ENCODE results near the gene WNT2B. TPM values are rescaled to one million over a fixed set of nuclear protein-coding genes. Genes with fewer than 3 reads are reported as not detected.

WNT2B gene
- total and polyA plus RNA-seq, 2 of the 8 experiments (the other 6 are each of a cell fraction or from before 2014, with no cell fraction given) = 0.33 to 2.0 TPM

- H3K18ac ChIP-seq (ENCODE audit: extremely low read depth, low read length) = no peak overlapping the region
- H2AFZ ChIP-seq (ENCODE audit: low read length) = no peak overlapping the region
- no peak overlapping the region for H4K8ac ChIP-seq (ENCODE audit: extremely low read depth, insufficient read depth, low read length)
- no peak overlapping the region for H2BK12ac ChIP-seq (ENCODE audit: low read depth, low read length)
- no peak overlapping the region for H2BK120ac ChIP-seq (replicated peaks; ENCODE audit: low read depth, low read length)
- no peak overlapping the region for H2BK5ac ChIP-seq (ENCODE audit: low read depth, low read length)
- H4K20me1 ChIP-seq (replicated peaks in 1 of 2; ENCODE audit: control insufficient read depth in 1 of 2, insufficient read depth in 2 of 2, low read length in 2 of 2) = no peaks in the 10 kb centered on the region
- no peak overlapping the region for H2BK15ac ChIP-seq (ENCODE audit: low read length)
- no peak overlapping the region for H3K4ac ChIP-seq (replicated peaks; ENCODE audit: insufficient read length, low read depth, low read length)
- H3K9me3 ChIP-seq (ENCODE audit: insufficient read depth in 2 of 2, low read depth in 1 of 2, low read length in 1 of 2) = no peaks in the 10 kb centered on the region
- H3K23ac ChIP-seq (ENCODE audit: insufficient read length) = no peak overlapping the region
- TF ChIP-seq PHF8 (conservative IDR thresholded peaks at IDR 0.05; ENCODE audit: low read depth, low read length) = no peak
- TF ChIP-seq BACH1 (IDR thresholded peaks at IDR 0.05; ENCODE audit: low read length) = no peak
- TF ChIP-seq EP300 (IDR thresholded peaks at IDR 0.05; ENCODE audit: borderline replicate concordance in 1 of 2, low read depth in 2 of 2, low read length in 2 of 2) = no peak
- TF ChIP-seq RXRA (IDR thresholded peaks at IDR 0.05; ENCODE audit: insufficient read depth, low read depth, low read length) = no peak
- TF ChIP-seq SIN3A (conservative IDR thresholded peaks at IDR 0.05 in 1 of 2, IDR thresholded peaks at IDR 0.05 in 1 of 2; ENCODE audit: low read depth in 1 of 2, low read length in 2 of 2) = no peak
- TF ChIP-seq CHD2 (IDR thresholded peaks at IDR 0.05; ENCODE audit: low read length) = no peak
- H3K9ac ChIP-seq (replicated peaks in 1 of 4; ENCODE audit: extremely low read depth in 1 of 4, low read depth in 3 of 4, low read length in 3 of 4) = no peak overlapping the region
- no peaks in the 10 kb centered on the region for H3K79me2 ChIP-seq (ENCODE audit: control insufficient read depth in 1 of 2, insufficient read depth in 2 of 2, low read length in 2 of 2)
- no peak overlapping the region for H4K5ac ChIP-seq (ENCODE audit: insufficient read length, low read depth, low read length)
- no peak overlapping the region for H4K91ac ChIP-seq (replicated peaks; ENCODE audit: insufficient read length, low read length)
- H2AK5ac ChIP-seq (ENCODE audit: low read depth, low read length) = no peak overlapping the region
- no peaks in the 10 kb centered on the region for H3K27me3 ChIP-seq (replicated peaks in 1 of 4; ENCODE audit: control insufficient read depth in 3 of 4, extremely low read depth in 1 of 4, insufficient read depth in 3 of 4, low read length in 3 of 4)
- H3K27ac ChIP-seq (ENCODE audit: low read depth, low read length) = no peak overlapping the region
- H3K14ac ChIP-seq (ENCODE audit: insufficient read length) = no peak overlapping the region
- no peaks in the 10 kb centered on the region for H3K79me1 ChIP-seq (ENCODE audit: low read depth, low read length)
- ChIA-PET CTCF (ENCODE audit: partially characterized antibody) (interaction anchor here (0.6 kb wide), 2 partner anchors 252 to 1605 kb away, joined by 3 read pairs; no protein-coding TSS in a partner anchor), POLR2A (ENCODE audit: partially characterized antibody) (no interaction called here)
- no peaks in the 10 kb centered on the region for H3K23me2 ChIP-seq (ENCODE audit: low read depth, low read length)
- FAIRE-seq (no peak), DNase-seq (ENCODE audit: low read depth in 1 of 2, low spot score in 2 of 2) (no peak)
- WGBS, 2 experiments (ENCODE audit: extremely low coverage in 1 of 2, insufficient coverage in 1 of 2, insufficient read length in 1 of 2, insufficient replicate concordance in 2 of 2, low coverage in 1 of 2, low lambda C conversion rate in 2 of 2, missing lambda C conversion rate in 1 of 2) = 90% methylated on average over 3 of the region's 3 CpGs; no CpG with 5 or more reads in 1 of the 2 experiments
- H3K4me1 ChIP-seq (replicated peaks in 1 of 4; ENCODE audit: control insufficient read depth in 3 of 4, insufficient read depth in 4 of 4, low read length in 3 of 4) = no peaks in the 10 kb centered on the region
- H2BK20ac ChIP-seq (ENCODE audit: low read length) = no peak overlapping the region
- H3K56ac ChIP-seq (replicated peaks; ENCODE audit: insufficient read length, low read depth, low read length) = no peak overlapping the region
- no peaks in the 10 kb centered on the region; a peak in 1 of 8 replicates for H3K36me3 ChIP-seq (ENCODE audit: control insufficient read depth in 2 of 4, insufficient read depth in 4 of 4, low read length in 3 of 4)
- H3K4me3 ChIP-seq (ENCODE audit: extremely low read depth in 1 of 4, insufficient read depth in 2 of 4, low read depth in 3 of 4, low read length in 4 of 4) = no peak overlapping the region
- no peak overlapping the region for H3K4me2 ChIP-seq (ENCODE audit: insufficient read depth in 1 of 2, low read depth in 2 of 2, low read length in 2 of 2)
Measured at GRCh38 chr1:112548547-112548946, 39.8 kb downstream of the WNT2B start.
